GM23338 (cell line): ENCODE results near the gene RTL10. TPM values are rescaled to one million over a fixed set of nuclear protein-coding genes. Genes with fewer than 3 reads are reported as not detected.

Source experiments
- ATAC-seq: fragments of 200-7000 bp; cut with Tn5 transposase; 3 replicates; pipeline ENCODE4 v1.9.1; 2020
- DNase-seq: peaks from one replicate; pipeline ENCODE4 v3.0.0-alpha.2; 2015; ENCODE audit warnings: low spot score
- H2AFZ ChIP-seq: fragments of 200-600 bp; sonication (generic); 2 replicates; pipeline ENCODE4 v1.8.0; 2016; ENCODE audit warnings: antibody characterized with exemption, mild to moderate bottlenecking, moderate library complexity
- H3F3A ChIP-seq: fragments of 200-600 bp; sonication (generic); replicated peaks from 2 replicates; pipeline ENCODE4 v1.8.0; 2017; ENCODE audit warnings: antibody characterized with exemption, mixed run types, low read depth
- H3K27ac ChIP-seq: fragments of 200-600 bp; sonication (generic); 2 replicates; pipeline ENCODE4 v1.6.1; 2016; ENCODE audit warnings: low read depth
- H3K27me3 ChIP-seq: fragments of 200-600 bp; sonication (generic); 2 replicates; pipeline ENCODE4 v1.8.0; 2016; ENCODE audit warnings: mild to moderate bottlenecking, mixed run types, moderate library complexity; ENCODE audit not compliant: insufficient read depth
- H3K36me3 ChIP-seq: fragments of 200-600 bp; sonication (generic); 2 replicates; pipeline ENCODE4 v1.8.0; 2016; ENCODE audit warnings: mild to moderate bottlenecking; ENCODE audit not compliant: insufficient read depth
- H3K4me1 ChIP-seq: fragments of 200-600 bp; sonication (generic); 2 replicates; pipeline ENCODE4 v1.8.0; 2016; ENCODE audit warnings: mild to moderate bottlenecking, moderate library complexity; ENCODE audit not compliant: insufficient read depth
- H3K4me2 ChIP-seq: fragments of 200-600 bp; sonication (generic); 2 replicates; pipeline ENCODE4 v1.7.1; 2017; ENCODE audit warnings: mixed run types
- H3K4me3 ChIP-seq: fragments of 200-600 bp; sonication (generic); 2 replicates; pipeline ENCODE4 v1.6.1; 2016; ENCODE audit warnings: mixed run types
- H3K79me2 ChIP-seq: fragments of 200-600 bp; sonication (generic); replicated peaks from 2 replicates; pipeline ENCODE4 v1.8.0; 2017; ENCODE audit warnings: mild to moderate bottlenecking; ENCODE audit not compliant: insufficient read depth
- H3K9me2 ChIP-seq: fragments of 200-600 bp; sonication (generic); 2 replicates; pipeline ENCODE4 v1.8.0; 2017; ENCODE audit not compliant: insufficient read depth
- H4K20me1 ChIP-seq: fragments of 200-600 bp; sonication (generic); replicated peaks from 2 replicates; pipeline ENCODE4 v1.8.0; 2017; ENCODE audit warnings: mild to moderate bottlenecking; ENCODE audit not compliant: insufficient read depth
- H3K27ac Mint-ChIP-seq: 2 replicates; pipeline ENCODE4 v1.8.0; 2020; ENCODE audit warnings: inconsistent platforms, mild to moderate bottlenecking, moderate library complexity, mixed read lengths
- H3K27me3 Mint-ChIP-seq: 3 replicates; pipeline ENCODE4 v1.8.0; 2022; ENCODE audit warnings: low read depth, mild to moderate bottlenecking, moderate library complexity, mixed read lengths, inconsistent platforms; ENCODE audit not compliant: insufficient read depth, poor library complexity
- H3K36me3 Mint-ChIP-seq: 3 replicates; pipeline ENCODE4 v1.8.0; 2021; ENCODE audit warnings: low read depth, mild to moderate bottlenecking, inconsistent platforms, moderate library complexity, mixed read lengths
- H3K4me1 Mint-ChIP-seq: 3 replicates; pipeline ENCODE4 v1.8.0; 2020; ENCODE audit warnings: mild to moderate bottlenecking, inconsistent platforms, mixed read lengths
- H3K4me3 Mint-ChIP-seq: 3 replicates; pipeline ENCODE4 v1.8.0; 2021; ENCODE audit warnings: moderate library complexity, mild to moderate bottlenecking, inconsistent platforms, mixed read lengths
- H3K9me3 Mint-ChIP-seq: 3 replicates; pipeline ENCODE4 v1.8.0; 2020; ENCODE audit warnings: moderate library complexity, mild to moderate bottlenecking, inconsistent platforms, mixed read lengths
- CTCF ChIP-seq, 2 experiments: fragments of 200-600 bp in 1 of 2; sonication (generic) in 1 of 2; conservative IDR thresholded peaks; 2 replicates each; pipeline versions ENCODE4 v1.5.1 to v1.6.1; 2016 to 2017; ENCODE audit warnings: antibody characterized with exemption in 2 of 2, low read depth in 2 of 2, mild to moderate bottlenecking in 2 of 2, moderate library complexity in 1 of 2
- EZH2 ChIP-seq: fragments of 200-600 bp; sonication (generic); IDR thresholded peaks from one replicate; pipeline ENCODE4 v1.8.0; 2017; ENCODE audit warnings: antibody characterized with exemption, mild to moderate bottlenecking, low read depth; ENCODE audit not compliant: unreplicated experiment
- NANOG ChIP-seq: IDR thresholded peaks from 2 replicates; pipeline ENCODE4 v1.6.1; 2016; ENCODE audit warnings: antibody characterized with exemption, borderline replicate concordance
- POLR2AphosphoS5 ChIP-seq: IDR thresholded peaks from 2 replicates; pipeline ENCODE4 v1.6.1; 2016; ENCODE audit warnings: antibody characterized with exemption, low read depth
- ZNF462 ChIP-seq: fragments of 250-450 bp; sonication (Bioruptor Pico); IDR thresholded peaks from 2 replicates; pipeline ENCODE4 v1.5.0; 2020; ENCODE audit warnings: mild to moderate bottlenecking, moderate library complexity
- polyA plus RNA-seq: library from polyadenylated mRNA; unstranded; fragments of >200 nt; fragmentation: Nextera tagmentation; extraction: Ambion mirVana; gene quantifications from 2 replicates; pipeline ENCODE4 v1.2.1, GENCODE V29; 2016
- total RNA-seq: library from RNA; depleted of rRNA; stranded (reverse); fragments of >200 nt; shearing (Covaris generic); gene quantifications from 2 replicates; pipeline ENCODE4 v1.2.3, GENCODE V29; 2014

The RTL10 gene
- total and polyA plus RNA-seq, 2 experiments from 2014 or later, result 9.4 to 17.4 TPM

- no peak for TF ChIP-seq ZNF462 (CRISPR knock-in tag)
- no peak for TF ChIP-seq CTCF (conservative IDR thresholded peaks at IDR 0.05; ENCODE audit: low read depth in 2 of 2)
These were observed 40.6 kb upstream of the RTL10 start (continued) for GRCh38 chr22:19895160-19895849.

- Mint-ChIP-seq H3K27ac (no peak overlapping the region), H3K4me3 (no peak overlapping the region)
- no peaks in the 10 kb centered on the region for H3K27me3 ChIP-seq
- TF ChIP-seq NANOG (no peak), EZH2 (no peak), ZNF462 (CRISPR knock-in tag) (no peak), POLR2AphosphoS5 (no peak)
These were observed 38.7 kb upstream of the RTL10 start for GRCh38 chr22:19893363-19893762.

More at GRCh38 chr22:19893363-19893762, 38.7 kb upstream of the RTL10 start:
- H3K4me2 ChIP-seq, result no peak overlapping the region
- no peaks in the 10 kb centered on the region for H4K20me1 ChIP-seq
- no peak overlapping the region for H3K4me3 ChIP-seq
- peaks cover 14% of the 10 kb centered on the region for H3K27me3 Mint-ChIP-seq
- DNase-seq (no peak), ATAC-seq (no peak)
- H2AFZ ChIP-seq, result no peak overlapping the region
- H3K79me2 ChIP-seq, result no peaks in the 10 kb centered on the region
- no peak overlapping the region for H3K27ac ChIP-seq
- H3K36me3 ChIP-seq, result no peaks in the 10 kb centered on the region
- H3K4me1 ChIP-seq, result peaks cover 20% of the 10 kb centered on the region
- no peaks in the 10 kb centered on the region for H3K9me2 ChIP-seq
- H3F3A ChIP-seq, result peaks cover 13% of the 10 kb centered on the region; the same call in 1 of the 2 replicates
- peaks cover 31% of the 10 kb centered on the region for H3K4me1 Mint-ChIP-seq
- H3K9me3 Mint-ChIP-seq, result no peaks in the 10 kb centered on the region
- no peaks in the 10 kb centered on the region for H3K36me3 Mint-ChIP-seq
